GM12873 (cell line): Measurements from ENCODE around the gene COL4A2.

Experiments used
- TF ChIP-seq, protein P1 (sequence below): IDR thresholded peaks from 2 replicates; pipeline ENCODE4 v1.5.1; 2012; ENCODE audit warnings: low read depth, mild to moderate bottlenecking, moderate library complexity, low read length, control low read depth; ENCODE audit not compliant: insufficient read depth; ENCODE audit errors: missing control alignments

Gene COL4A2

DNA sequence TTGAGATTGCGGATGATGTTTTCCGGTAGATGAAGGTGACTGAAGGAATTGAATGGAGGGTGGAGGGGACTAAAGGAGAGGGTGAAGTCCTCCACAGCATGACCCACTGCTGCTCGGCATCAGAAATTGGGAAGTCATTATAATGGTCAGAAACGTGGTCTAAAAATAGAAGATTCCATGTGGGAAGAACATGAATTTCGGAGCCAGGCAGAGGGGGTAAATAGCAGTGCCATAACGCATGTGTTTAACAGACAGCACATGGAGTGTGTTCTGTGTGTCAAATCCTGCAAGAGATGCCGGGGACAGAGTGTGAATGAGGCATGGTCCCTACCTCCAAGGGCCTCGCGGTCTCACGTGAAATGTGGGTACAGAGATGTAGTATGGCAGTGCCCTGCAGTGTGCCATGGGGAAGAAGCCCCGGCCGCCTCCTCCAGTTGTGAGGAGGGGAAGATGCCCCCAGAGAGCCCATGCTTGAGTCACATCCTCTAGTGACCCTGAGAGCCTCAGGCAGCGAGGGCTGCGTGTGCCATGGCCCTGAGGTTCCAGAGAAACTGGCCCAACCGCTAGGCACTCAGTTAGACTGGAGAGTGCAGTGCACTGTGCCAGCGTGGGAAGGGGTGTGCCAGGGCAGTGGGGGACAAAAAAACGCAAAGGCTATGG, 106.1 kb downstream of the COL4A2 start:
- TF ChIP-seq, protein P1, sequence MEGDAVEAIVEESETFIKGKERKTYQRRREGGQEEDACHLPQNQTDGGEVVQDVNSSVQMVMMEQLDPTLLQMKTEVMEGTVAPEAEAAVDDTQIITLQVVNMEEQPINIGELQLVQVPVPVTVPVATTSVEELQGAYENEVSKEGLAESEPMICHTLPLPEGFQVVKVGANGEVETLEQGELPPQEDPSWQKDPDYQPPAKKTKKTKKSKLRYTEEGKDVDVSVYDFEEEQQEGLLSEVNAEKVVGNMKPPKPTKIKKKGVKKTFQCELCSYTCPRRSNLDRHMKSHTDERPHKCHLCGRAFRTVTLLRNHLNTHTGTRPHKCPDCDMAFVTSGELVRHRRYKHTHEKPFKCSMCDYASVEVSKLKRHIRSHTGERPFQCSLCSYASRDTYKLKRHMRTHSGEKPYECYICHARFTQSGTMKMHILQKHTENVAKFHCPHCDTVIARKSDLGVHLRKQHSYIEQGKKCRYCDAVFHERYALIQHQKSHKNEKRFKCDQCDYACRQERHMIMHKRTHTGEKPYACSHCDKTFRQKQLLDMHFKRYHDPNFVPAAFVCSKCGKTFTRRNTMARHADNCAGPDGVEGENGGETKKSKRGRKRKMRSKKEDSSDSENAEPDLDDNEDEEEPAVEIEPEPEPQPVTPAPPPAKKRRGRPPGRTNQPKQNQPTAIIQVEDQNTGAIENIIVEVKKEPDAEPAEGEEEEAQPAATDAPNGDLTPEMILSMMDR = no peak

DNA sequence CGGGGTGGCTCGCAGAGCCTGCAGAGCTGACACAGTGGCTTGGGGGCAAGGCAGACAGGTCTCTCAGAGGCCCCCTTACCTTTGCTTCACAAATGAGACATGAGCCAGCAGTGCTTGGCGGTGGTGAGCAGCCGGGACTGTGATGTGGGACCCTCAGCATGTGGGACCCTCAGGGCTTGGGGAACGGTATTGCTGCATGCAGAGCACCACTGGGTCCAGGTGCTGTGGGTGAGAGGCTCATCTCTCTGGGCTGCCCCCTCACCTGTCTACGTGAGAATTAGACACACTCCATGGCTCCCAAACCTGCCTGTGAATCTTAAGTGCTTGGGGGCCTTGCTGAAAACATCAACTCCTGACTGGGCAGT, 106.6 kb downstream of the COL4A2 start:
- TF ChIP-seq, protein P1 = no peak

DNA sequence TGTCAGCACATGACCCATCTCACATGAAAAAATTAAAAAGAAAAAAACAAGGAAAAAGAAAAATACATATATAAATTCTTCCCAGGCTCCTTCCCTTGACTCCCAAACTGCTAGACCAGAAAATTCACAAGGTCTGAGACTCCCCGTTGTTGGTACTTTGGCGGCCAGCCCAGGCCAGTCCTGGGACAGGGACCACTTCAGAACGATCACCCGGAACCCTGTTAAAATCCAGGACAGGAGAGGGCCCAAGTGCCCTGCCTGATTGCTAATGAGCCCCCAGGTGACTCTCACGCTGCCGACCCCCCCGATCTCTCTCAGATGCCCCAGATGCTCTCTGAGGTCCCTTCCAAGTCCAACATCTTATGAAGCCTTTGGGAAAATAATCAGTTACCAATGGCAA, 107.2 kb downstream of the COL4A2 start:
- TF ChIP-seq, protein P1 = no peak

DNA sequence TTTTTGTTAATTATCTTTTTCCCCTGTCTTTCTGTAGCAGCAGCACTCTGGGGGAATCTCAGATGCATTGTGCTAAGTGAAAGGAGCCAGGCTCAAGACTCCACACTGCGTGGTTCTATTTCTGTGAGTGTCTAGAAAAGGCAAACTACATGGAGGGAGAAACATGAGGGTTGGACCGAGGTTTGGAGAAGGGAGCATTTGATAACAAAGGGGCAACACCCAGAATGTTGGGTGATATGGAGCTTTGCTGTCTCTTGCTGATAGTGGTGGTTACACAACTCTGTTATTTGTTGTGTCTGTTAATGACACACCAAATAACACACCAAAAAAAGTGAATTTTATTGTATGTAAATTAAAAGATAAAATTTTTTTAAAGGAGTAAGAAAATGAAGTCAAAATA, 107.8 kb downstream of the COL4A2 start:
- TF ChIP-seq, protein P1 = no peak

DNA sequence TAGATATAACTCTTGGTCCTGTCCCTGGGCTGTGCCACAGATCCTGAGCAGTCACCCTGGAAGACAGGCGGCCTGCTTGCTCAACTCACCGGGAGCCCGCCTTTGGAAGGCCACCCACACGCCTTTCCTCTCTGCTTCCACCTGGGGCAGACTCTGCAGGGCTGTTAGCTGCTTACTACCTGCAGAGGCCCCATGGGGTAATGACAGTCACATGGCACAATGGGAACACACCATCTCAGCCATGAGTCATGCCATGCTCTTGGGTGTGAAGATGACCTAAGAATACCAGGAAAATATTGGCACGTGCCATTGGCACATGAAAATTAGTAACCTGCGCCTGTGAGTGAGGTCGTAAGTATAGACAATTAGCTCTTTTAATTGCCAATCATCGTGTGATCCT, 108.6 kb downstream of the COL4A2 start:
- TF ChIP-seq, protein P1 = no peak

DNA sequence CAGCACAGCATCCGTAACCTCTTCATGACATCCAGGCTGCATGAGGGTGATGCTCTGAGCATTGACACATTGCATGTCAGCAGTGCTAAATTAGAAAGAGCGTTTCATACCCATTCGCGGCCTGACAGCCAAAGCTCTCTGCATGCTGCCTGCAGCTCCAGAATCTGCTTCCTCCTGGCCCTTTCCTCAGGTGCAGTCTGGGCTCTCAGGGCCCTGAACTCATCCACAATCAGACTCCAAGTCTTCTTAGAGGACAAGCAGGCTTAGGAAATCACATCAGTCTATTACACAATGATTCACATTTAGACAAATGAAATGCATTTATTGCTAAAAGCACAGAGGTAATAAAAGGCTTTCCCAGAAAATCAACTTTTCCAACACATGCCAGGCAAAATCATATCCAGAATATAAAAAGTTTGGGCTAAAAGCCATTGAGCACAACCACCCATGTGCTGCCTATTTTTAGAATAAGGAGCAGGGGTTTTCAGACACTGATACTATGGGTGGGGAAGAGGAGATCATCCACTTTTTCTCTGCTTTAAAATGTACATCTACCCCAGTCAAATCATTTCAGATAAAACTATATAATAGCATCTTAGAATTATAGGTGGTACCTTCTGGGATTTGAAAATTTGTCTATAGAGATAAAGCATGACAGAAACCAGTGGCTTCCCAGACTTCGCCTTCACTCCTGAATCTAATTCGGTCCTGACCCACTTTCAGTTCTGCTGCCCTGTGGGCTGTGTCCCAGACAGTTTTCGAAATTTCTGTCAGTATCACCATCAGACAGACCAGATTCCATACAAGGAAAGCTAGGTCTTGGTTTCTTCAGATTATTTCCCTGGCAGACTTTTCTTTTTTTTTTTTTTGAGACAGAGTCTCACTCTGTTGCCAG, 109.3 kb downstream of the COL4A2 start:
- TF ChIP-seq, protein P1 = no peak

DNA sequence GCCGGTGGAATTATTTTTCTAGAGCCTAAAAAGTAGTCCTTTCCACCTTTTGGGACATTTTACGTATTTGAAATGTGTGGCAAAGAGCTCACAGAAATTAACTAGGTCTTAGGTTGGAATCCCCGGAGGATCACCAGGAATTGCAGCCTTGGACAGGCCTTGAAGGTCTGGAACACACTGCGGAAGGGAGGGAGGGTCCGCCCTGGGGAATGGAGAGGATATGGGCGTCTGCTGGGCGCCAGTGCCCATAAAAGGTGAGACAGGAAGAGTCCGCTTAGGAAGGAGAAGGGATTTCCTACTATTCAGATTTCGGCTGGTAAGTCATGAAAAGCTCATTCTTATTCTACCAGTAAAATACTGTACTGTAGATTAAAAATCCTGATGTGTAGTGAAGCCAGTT, 111.9 kb downstream of the COL4A2 start:
- TF ChIP-seq, protein P1 = no peak
